IMR-90 (cell line): Measurements from ENCODE around the gene PF4V1. TPM values are rescaled to one million over a fixed set of nuclear protein-coding genes. Genes with fewer than 3 reads are reported as not detected.
A peak's percentile ranks its signal among the peaks of the same experiment; 100 is the strongest.

ENCODE experiments used
- ATAC-seq: fragments of 200-7000 bp; cut with Tn5 transposase; 2 replicates; pipeline ENCODE4 v1.9.1; 2020; ENCODE audit warnings: low read depth, mild to moderate bottlenecking, moderate library complexity
- BruUV-seq: library from RNA; stranded (reverse); fragments of 400-500 nt; replicated peaks from 2 replicates; lab custom pipeline; 2021; lab: Mats Ljungman, UMichigan
- CTCF ChIA-PET: fragments of 300-600 bp; formaldehyde crosslinking; extraction: SDS; loops from one replicate; lab custom pipeline; 2021; ENCODE audit warnings: antibody characterized with exemption; lab: Yijun Ruan, JAX
- POLR2A ChIA-PET: fragments of 300-600 bp; sonication (Branson Sonifier 250); formaldehyde crosslinking; loops from one replicate; lab custom pipeline; 2022; ENCODE audit warnings: antibody characterized with exemption; ENCODE audit not compliant: unreplicated experiment; lab: Charles Lee
- DNase-seq: peaks from one replicate; pipeline ENCODE4 v3.0.0; 2013
- H2AFZ ChIP-seq: replicated peaks from 2 replicates; pipeline ENCODE3; 2013; ENCODE audit warnings: low read length, mild to moderate bottlenecking; ENCODE audit not compliant: poor library complexity
- H2AK5ac ChIP-seq: 2 replicates; pipeline ENCODE4 v1.6.1; 2013; ENCODE audit warnings: low read depth, low read length, inconsistent platforms
- H2AK9ac ChIP-seq: replicated peaks from 2 replicates; pipeline ENCODE3; 2013; ENCODE audit warnings: mild to moderate bottlenecking, low read depth, low read length, moderate library complexity; ENCODE audit not compliant: poor library complexity
- H2BK120ac ChIP-seq: 2 replicates; pipeline ENCODE4 v1.6.1; 2013; ENCODE audit warnings: low read depth, low read length, inconsistent platforms
- H2BK15ac ChIP-seq: 3 replicates; pipeline ENCODE4 v1.6.1; 2013; ENCODE audit warnings: low read depth, low read length, inconsistent platforms
- H2BK20ac ChIP-seq: 2 replicates; pipeline ENCODE4 v1.6.1; 2013; ENCODE audit warnings: low read depth, mild to moderate bottlenecking, inconsistent platforms, low read length, moderate library complexity
- H2BK5ac ChIP-seq: 2 replicates; pipeline ENCODE4 v1.6.1; 2013; ENCODE audit warnings: mild to moderate bottlenecking, low read depth, low read length, inconsistent platforms; ENCODE audit not compliant: poor library complexity, severe bottlenecking
- H3K14ac ChIP-seq: replicated peaks from 2 replicates; pipeline ENCODE4 v1.6.1; 2013; ENCODE audit warnings: low read depth, low read length, inconsistent platforms
- H3K18ac ChIP-seq: 2 replicates; pipeline ENCODE4 v1.6.1; 2013; ENCODE audit warnings: low read depth, low read length, control low read depth
- H3K23ac ChIP-seq: 2 replicates; pipeline ENCODE4 v1.6.1; 2013; ENCODE audit warnings: low read depth, low read length, inconsistent platforms
- H3K27ac ChIP-seq: 2 replicates; pipeline ENCODE4 v1.5.1; 2013; ENCODE audit warnings: mild to moderate bottlenecking, control low read depth, low read length; ENCODE audit not compliant: insufficient read depth
- H3K27me3 ChIP-seq: 2 replicates; pipeline ENCODE4 v1.6.1; 2013; ENCODE audit warnings: low read length; ENCODE audit not compliant: control insufficient read depth, insufficient read depth
- H3K36me3 ChIP-seq: 2 replicates; pipeline ENCODE4 v1.6.1; 2013; ENCODE audit warnings: low read length, mixed read lengths; ENCODE audit not compliant: control insufficient read depth, insufficient read depth
- H3K4ac ChIP-seq: 2 replicates; pipeline ENCODE4 v1.6.1; 2013; ENCODE audit warnings: low read depth, low read length, inconsistent platforms
- H3K4me1 ChIP-seq: 2 replicates; pipeline ENCODE4 v1.6.1; 2013; ENCODE audit warnings: low read length, mixed read lengths; ENCODE audit not compliant: control insufficient read depth, insufficient read depth
- H3K4me2 ChIP-seq: 2 replicates; pipeline ENCODE4 v1.6.1; 2013; ENCODE audit warnings: low read depth, mild to moderate bottlenecking, control low read depth, low read length, moderate library complexity
- H3K4me3 ChIP-seq: 2 replicates; pipeline ENCODE4 v1.5.1; 2013; ENCODE audit warnings: low read depth, mild to moderate bottlenecking, control low read depth, low read length, moderate library complexity; ENCODE audit not compliant: insufficient read depth
- H3K56ac ChIP-seq: 2 replicates; pipeline ENCODE4 v1.6.1; 2013; ENCODE audit warnings: low read length, inconsistent platforms; ENCODE audit not compliant: insufficient read depth; ENCODE audit errors: extremely low read depth
- H3K79me1 ChIP-seq, 2 experiments: 2 replicates each; pipeline ENCODE4 v1.6.1; 2013; ENCODE audit warnings: low read length in 2 of 2, inconsistent platforms in 1 of 2, low read depth in 1 of 2
- H3K9ac ChIP-seq: 2 replicates; pipeline ENCODE4 v1.6.1; 2013; ENCODE audit warnings: low read depth, low read length, control low read depth
- H3K9me1 ChIP-seq: 2 replicates; pipeline ENCODE4 v1.6.1; 2013; ENCODE audit warnings: low read length, inconsistent platforms; ENCODE audit not compliant: insufficient read depth
- H3K9me3 ChIP-seq: 2 replicates; pipeline ENCODE4 v1.6.1; 2013; ENCODE audit warnings: low read length; ENCODE audit not compliant: control insufficient read depth, insufficient read depth
- H4K20me1 ChIP-seq: 2 replicates; pipeline ENCODE4 v1.6.1; 2013; ENCODE audit warnings: low read length, inconsistent platforms; ENCODE audit not compliant: insufficient read depth
- H4K5ac ChIP-seq: 2 replicates; pipeline ENCODE4 v1.6.1; 2013; ENCODE audit warnings: mild to moderate bottlenecking, low read depth, low read length, control low read depth
- H4K8ac ChIP-seq, 2 experiments: 2 replicates each; pipeline ENCODE4 v1.6.1; 2013; ENCODE audit warnings: low read depth in 2 of 2, low read length in 2 of 2, control low read depth in 1 of 2, inconsistent platforms in 1 of 2
- H4K91ac ChIP-seq: 2 replicates; pipeline ENCODE4 v1.6.1; 2013; ENCODE audit warnings: low read depth, low read length, inconsistent platforms; ENCODE audit not compliant: insufficient read depth
- CEBPB ChIP-seq: IDR thresholded peaks from 2 replicates; pipeline ENCODE4 v1.6.1; 2012; ENCODE audit warnings: low read depth, low read length, improper control_type of control experiment
- CTCF ChIP-seq: conservative IDR thresholded peaks from 2 replicates; pipeline ENCODE4 v1.5.1; 2012; ENCODE audit warnings: mild to moderate bottlenecking, low read depth, low read length, improper control_type of control experiment
- FOS ChIP-seq: fragments of 150-350 bp; IDR thresholded peaks from 2 replicates; pipeline ENCODE4 v1.6.1; 2016; ENCODE audit warnings: low read depth, low read length
- MAFK ChIP-seq: IDR thresholded peaks from 2 replicates; pipeline ENCODE4 v1.6.1; 2012; ENCODE audit warnings: low read depth, low read length, improper control_type of control experiment
- WGBS, 2 experiments: methylation state at CpG; one replicate each; pipeline versions ENCODE4 v1.1.5 to v1.1.7; 2013; ENCODE audit warnings: missing lambda C conversion rate in 2 of 2; ENCODE audit not compliant: insufficient read length in 1 of 2; ENCODE audit errors: extremely low coverage in 2 of 2; 5-methylcytosine and 5-hydroxymethylcytosine counted together
- dilution Hi-C: fragments of 300-500 bp; cut with HindIII; formaldehyde crosslinking; loops from one replicate; pipeline ENCODE4 v1.14.3; 2018; ENCODE audit warnings: low sequenced_read_pairs; ENCODE audit not compliant: unreplicated experiment
- in situ Hi-C: fragments of 300-500 bp; cut with MboI; formaldehyde crosslinking; loops from 3 replicates; pipeline ENCODE4 v1.14.3; 2019; ENCODE audit warnings: low sequenced_read_pairs, inconsistent platforms, mixed read lengths
- intact Hi-C: fragments of 100-400 bp; cut with micrococcal nuclease; formaldehyde crosslinking; loops from 2 replicates; pipeline ENCODE4 v1.10.0; 2022
- polyA plus RNA-seq, 3 experiments: library from polyadenylated mRNA; depleted of rRNA; stranded (reverse); fragments of >200 nt; gene quantifications; 2 replicates each; pipeline ENCODE4 v1.2.3, GENCODE V29; 2012; ENCODE audit warnings: low replicate concordance in 1 of 3
- total RNA-seq: library from RNA; depleted of rRNA; stranded (reverse); fragments of >200 nt; gene quantifications from 2 replicates; pipeline ENCODE4 v1.2.3, GENCODE V29; 2012

PF4V1 gene
- total and polyA plus RNA-seq, 2 of the 4 experiments (the other 2 are of a cell fraction), result not detected

GRCh38 chr4:73853718-73854473 is 800 bp downstream of the PF4V1 start:
- no CpG with 5 or more reads among the region's 8 CpGs for WGBS, 2 experiments
- Histone ChIP-seq H3K4me1 (no peaks in the 10 kb centered on the region; the same call in 1 of the 2 replicates), H2BK15ac (no peak overlapping the region), H3K56ac (no peak overlapping the region), H2AK5ac (no peak overlapping the region), H4K8ac (no peak overlapping the region), H2AFZ (no peak overlapping the region), H3K14ac (no peak overlapping the region), H3K36me3 (no peaks in the 10 kb centered on the region), H3K9ac (no peak overlapping the region), H3K9me1 (no peaks in the 10 kb centered on the region), H3K79me1 (no peaks in the 10 kb centered on the region), H3K23ac (no peak overlapping the region), H2BK20ac (no peak overlapping the region), H2AK9ac (no peak overlapping the region), H3K27me3 (peaks cover 27% of the 10 kb centered on the region), H3K4me3 (no peak overlapping the region), H4K20me1 (no peaks in the 10 kb centered on the region), H3K9me3 (peaks cover 4% of the 10 kb centered on the region; the same call in 1 of the 2 replicates), H3K27ac (no peak overlapping the region), H3K4me2 (peak overlapping the region; percentile 44; the same call in 1 of the 2 replicates), H2BK5ac (no peak overlapping the region), H4K91ac (no peak overlapping the region), H4K5ac (no peak overlapping the region), H3K18ac (no peak overlapping the region), H2BK120ac (no peak overlapping the region), H3K4ac (no peak overlapping the region)
- dilution Hi-C loops (no loop called here), in situ Hi-C loops (no loop called here), intact Hi-C loops (no loop called here)
- ChIA-PET CTCF (interaction anchor here (0.6 kb wide), 1 partner anchor 184 kb away, joined by 3 read pairs; no protein-coding TSS in a partner anchor), POLR2A (no interaction called here)
- DNase-seq, result no peak
- TF ChIP-seq MAFK (peak; percentile 99), CEBPB (no peak), CTCF (no peak), FOS (no peak)
- ATAC-seq, result no peak
- no TSS peak for BruUV-seq
